Effector memory CD4-positive, alpha-beta T cell (primary cell): ENCODE measurements around the gene RAB40AL.

ENCODE experiments used
- DNase-seq, 3 donors: peaks; one replicate each; pipeline ENCODE4 v3.0.0-alpha.2; 2020
- H3K27ac ChIP-seq: 2 replicates; pipeline ENCODE4 v1.7.0; 2013; ENCODE audit warnings: mild to moderate bottlenecking, low read length, moderate library complexity; ENCODE audit not compliant: insufficient read depth, poor library complexity, severe bottlenecking
- H3K27me3 ChIP-seq: replicated peaks from 2 replicates; pipeline ENCODE4 v1.7.0; 2013; ENCODE audit warnings: mild to moderate bottlenecking, low read length; ENCODE audit not compliant: insufficient read depth, control insufficient read depth, poor library complexity, severe bottlenecking
- H3K36me3 ChIP-seq: 2 replicates; pipeline ENCODE4 v1.7.0; 2013; ENCODE audit warnings: mild to moderate bottlenecking, low read length, moderate library complexity; ENCODE audit not compliant: control insufficient read depth, insufficient read depth
- H3K4me1 ChIP-seq: 2 replicates; pipeline ENCODE4 v1.7.0; 2013; ENCODE audit warnings: low read length, mild to moderate bottlenecking; ENCODE audit not compliant: control insufficient read depth, insufficient read depth, poor library complexity, severe bottlenecking
- H3K4me3 ChIP-seq: 2 replicates; pipeline ENCODE4 v1.7.0; 2013; ENCODE audit warnings: low read length, low read depth, mild to moderate bottlenecking; ENCODE audit not compliant: insufficient read depth, poor library complexity, severe bottlenecking
- H3K9me3 ChIP-seq: 2 replicates; pipeline ENCODE4 v1.7.0; 2013; ENCODE audit warnings: mild to moderate bottlenecking, low read length, moderate library complexity; ENCODE audit not compliant: control insufficient read depth

Gene RAB40AL

GRCh38 chrX:102978594-102978993 lies 41.5 kb downstream of the RAB40AL start:
- Histone ChIP-seq H3K27ac (no peak overlapping the region), H3K36me3 (no peaks in the 10 kb centered on the region), H3K4me3 (no peak overlapping the region), H3K27me3 (no peaks in the 10 kb centered on the region), H3K4me1 (no peaks in the 10 kb centered on the region), H3K9me3 (no peaks in the 10 kb centered on the region)
- no peak for DNase-seq

GRCh38 chrX:102979536-102979935 lies 42.5 kb downstream of the RAB40AL start:
- H3K27ac ChIP-seq = no peak overlapping the region
- H3K4me3 ChIP-seq = no peak overlapping the region
- no peaks in the 10 kb centered on the region for H3K9me3 ChIP-seq
- DNase-seq = no peak
- no peaks in the 10 kb centered on the region for H3K4me1 ChIP-seq
- H3K36me3 ChIP-seq = no peaks in the 10 kb centered on the region
- H3K27me3 ChIP-seq = no peaks in the 10 kb centered on the region

GRCh38 chrX:102983205-102983604 lies 46.1 kb downstream of the RAB40AL start:
- Histone ChIP-seq H3K4me3 (no peak overlapping the region), H3K27ac (no peak overlapping the region), H3K4me1 (no peaks in the 10 kb centered on the region), H3K36me3 (no peaks in the 10 kb centered on the region), H3K27me3 (no peaks in the 10 kb centered on the region), H3K9me3 (no peaks in the 10 kb centered on the region)
- DNase-seq = no peak

- no peak overlapping the region for H3K4me3 ChIP-seq
- no peak for DNase-seq
- no peaks in the 10 kb centered on the region for H3K4me1 ChIP-seq
- no peaks in the 10 kb centered on the region for H3K9me3 ChIP-seq
- H3K27ac ChIP-seq = no peak overlapping the region
- H3K27me3 ChIP-seq = no peaks in the 10 kb centered on the region
- no peaks in the 10 kb centered on the region for H3K36me3 ChIP-seq
Measured at GRCh38 chrX:102985192-102985591, 48.1 kb downstream of the RAB40AL start.
